Measurements from ENCODE around the gene DDX47.

DDX47 gene

GRCh38 chr12:12877153-12877768, 64.1 kb downstream of the DDX47 start:
- DNase-seq, result no peak

GRCh38 chr12:12877781-12878455, 64.8 kb downstream of the DDX47 start:
- DNase-seq, result no peak

Measured in activated T-cell treated with anti-CD3 and anti-CD28 coated beads for 4 hours (primary cell).